Tibial nerve (tissue), 4 donors: ENCODE measurements around the gene CD247. TPM values are rescaled to one million over a fixed set of nuclear protein-coding genes. Genes with fewer than 3 reads are reported as not detected.
"Not testable (repeated sequence)": the region's sequence is repeated elsewhere in the genome, so short reads cannot be mapped to it uniquely, and the experiment has no call there.

Experiments
- DNase-seq, 2 donors: peaks; one replicate each; pipeline ENCODE4 v3.0.0-alpha.2; 2019; ENCODE audit warnings: low spot score in 2 of 2
- H3K27ac ChIP-seq, 4 donors: fragments of 200-600 bp; sonication (generic) in 3 of 4; one replicate each; pipeline ENCODE4 v1.5.1; 2017 to 2019; ENCODE audit warnings: mild to moderate bottlenecking in 1 of 4
- H3K27me3 ChIP-seq, 2 donors: fragments of 200-600 bp; sonication (generic) in 1 of 2; one replicate each; pipeline versions ENCODE4 v1.5.1 to v1.6.0; 2017 to 2019
- H3K36me3 ChIP-seq, 3 donors: fragments of 200-600 bp; sonication (generic); one replicate each; pipeline ENCODE4 v1.5.1; 2018 to 2019
- H3K4me1 ChIP-seq, 4 donors: fragments of 200-600 bp; sonication (generic) in 3 of 4; one replicate each; pipeline ENCODE4 v1.5.1; 2017 to 2019
- H3K4me3 ChIP-seq, 4 donors: fragments of 200-600 bp; sonication (generic) in 3 of 4; one replicate each; pipeline ENCODE4 v1.5.1; 2017 to 2019; ENCODE audit warnings: mild to moderate bottlenecking in 1 of 4, moderate library complexity in 1 of 4
- H3K9me3 ChIP-seq, 4 donors: fragments of 200-600 bp; sonication (generic) in 3 of 4; one replicate each; pipeline ENCODE4 v1.5.1; 2017 to 2019
- CTCF ChIP-seq, 5 experiments: fragments of 200-600 bp in 3 of 5; fragments of 450-650 bp in 2 of 5; sonication (generic) in 3 of 5; IDR thresholded peaks; one replicate each; pipeline ENCODE4 v1.5.1; 2016 to 2019; ENCODE audit warnings: antibody characterized with exemption in 5 of 5, mild to moderate bottlenecking in 3 of 5, moderate library complexity in 2 of 5
- EP300 ChIP-seq, 2 donors: sonication (generic); formaldehyde crosslinking; IDR thresholded peaks; one replicate each; pipeline ENCODE4 v1.6.1; 2017; ENCODE audit warnings: antibody characterized with exemption in 2 of 2, mild to moderate bottlenecking in 1 of 2
- POLR2A ChIP-seq, 2 donors: fragments of 450-650 bp; IDR thresholded peaks; one replicate each; pipeline ENCODE4 v1.6.1; 2017; ENCODE audit warnings: antibody characterized with exemption in 2 of 2, mild to moderate bottlenecking in 2 of 2, moderate library complexity in 2 of 2
- WGBS, 2 donors: methylation state at CpG; one replicate each; pipeline ENCODE4 v1.1.5; 2018; 5-methylcytosine and 5-hydroxymethylcytosine counted together
- total RNA-seq, 4 donors: library from RNA; depleted of rRNA; stranded (reverse); fragments of >200 nt; gene quantifications; one replicate each; pipeline ENCODE4 v1.1.0, GENCODE V29; 2016

CD247 gene
- total RNA-seq, 4 donors from 2014 or later = 1.2 to 1.5 (median 1.4) TPM; not detected in 1

GRCh38 chr1:167563579-167564246, 45.4 kb upstream of the CD247 start:
- peak in 1 of 2 donors; percentile 33 for DNase-seq
- Histone ChIP-seq H3K27me3 (no peaks in the 10 kb centered on the region), H3K27ac (peak overlapping the region in 1 of 4 donors; percentile 44), H3K9me3 (no peaks in the 10 kb centered on the region), H3K4me3 (no peak overlapping the region), H3K36me3 (no peaks in the 10 kb centered on the region), H3K4me1 (peaks cover 0 to 2% (median 0%) of the 10 kb centered on the region in 4 donors)
- 60 to 68% methylated on average over 6 to 7 of the region's 7 CpGs for WGBS, 2 donors
- TF ChIP-seq EP300 (IDR thresholded peaks at IDR 0.05) (peak in 1 of 2 donors; percentile 81), POLR2A (IDR thresholded peaks at IDR 0.05) (no peak), CTCF (IDR thresholded peaks at IDR 0.05) (no peak)

GRCh38 chr1:167562702-167563101, 44.4 kb upstream of the CD247 start:
- Histone ChIP-seq H3K27ac (peak overlapping the region in 1 of 4 donors; percentile 15), H3K4me3 (no peak overlapping the region), H3K27me3 (no peaks in the 10 kb centered on the region), H3K9me3 (no peaks in the 10 kb centered on the region), H3K36me3 (no peaks in the 10 kb centered on the region), H3K4me1 (peaks cover 0 to 2% (median 0%) of the 10 kb centered on the region in 4 donors)
- WGBS, 2 donors = 68 to 84% methylated on average over 1 of the region's 1 CpG
- no peak for TF ChIP-seq POLR2A (IDR thresholded peaks at IDR 0.05)
- TF ChIP-seq CTCF (IDR thresholded peaks at IDR 0.05) = no peak
- no peak for TF ChIP-seq EP300 (IDR thresholded peaks at IDR 0.05)
- DNase-seq = no peak

GRCh38 chr1:167561753-167562152, 43.4 kb upstream of the CD247 start:
- TF ChIP-seq CTCF (IDR thresholded peaks at IDR 0.05) = no peak
- no peak for TF ChIP-seq EP300 (IDR thresholded peaks at IDR 0.05)

GRCh38 chr1:167555971-167556714, 37.8 kb upstream of the CD247 start:
- H3K4me1 ChIP-seq = peaks cover 0 to 28% (median 9%) of the 10 kb centered on the region in 4 donors
- H3K27ac ChIP-seq = no peak overlapping the region
- TF ChIP-seq CTCF (IDR thresholded peaks at IDR 0.05) (peak; percentile 76 to 86 (median 81)), POLR2A (IDR thresholded peaks at IDR 0.05) (no peak)
- H3K27me3 ChIP-seq = no peaks in the 10 kb centered on the region
- H3K4me3 ChIP-seq = no peak overlapping the region
- WGBS, 2 donors = 10% methylated on average over 5 of the region's 5 CpGs
- peak; percentile 80 to 92 for DNase-seq
- no peaks in the 10 kb centered on the region for H3K9me3 ChIP-seq
- H3K36me3 ChIP-seq = no peaks in the 10 kb centered on the region

More at GRCh38 chr1:167561753-167562152, 43.4 kb upstream of the CD247 start:
- no peak for DNase-seq
- H3K9me3 ChIP-seq = no peaks in the 10 kb centered on the region
- WGBS, 2 donors = 83 to 91% methylated on average over 6 of the region's 6 CpGs
- H3K4me3 ChIP-seq = no peak overlapping the region
- H3K27ac ChIP-seq = no peak overlapping the region
- H3K4me1 ChIP-seq = peaks cover 0 to 2% (median 0%) of the 10 kb centered on the region in 4 donors
- no peaks in the 10 kb centered on the region for H3K27me3 ChIP-seq
- no peaks in the 10 kb centered on the region for H3K36me3 ChIP-seq

GRCh38 chr1:167555072-167555471, 36.7 kb upstream of the CD247 start:
- H3K36me3 ChIP-seq, H3K27me3 ChIP-seq, H3K9me3 ChIP-seq, H3K4me3 ChIP-seq, DNase-seq, H3K27ac ChIP-seq: not testable (repeated sequence)
- H3K4me1 ChIP-seq = peaks cover 0 to 31% (median 9%) of the 10 kb centered on the region in 4 donors
- WGBS, 2 donors = 93 to 97% methylated on average over 1 of the region's 1 CpG
